GM12878 (cell line): ENCODE results near the gene UTP4. TPM values are rescaled to one million over a fixed set of nuclear protein-coding genes. Genes with fewer than 3 reads are reported as not detected.

Source experiments
- ATAC-seq: fragments of 200-7000 bp; cut with Tn5 transposase; 3 replicates; pipeline ENCODE4 v1.9.1; 2020; ENCODE audit warnings: mild to moderate bottlenecking, moderate library complexity
- BruUV-seq: library from RNA; stranded (reverse); fragments of 400-500 nt; replicated peaks from 2 replicates; lab custom pipeline; 2021; lab: Mats Ljungman, UMichigan
- CTCF ChIA-PET: fragments of 300-600 bp; sonication (Branson Sonifier 250); formaldehyde crosslinking; extraction: SDS; loops from one replicate; lab custom pipeline; 2021; ENCODE audit warnings: inconsistent platforms; lab: Yijun Ruan, JAX
- POLR2A ChIA-PET: fragments of 350-600 bp; formaldehyde crosslinking; extraction: SDS; loops from one replicate; lab custom pipeline; 2021; ENCODE audit warnings: inconsistent platforms; lab: Charles Lee
- RAD21 ChIA-PET: fragments of 300-600 bp; sonication (Branson Sonifier 250); formaldehyde crosslinking; loops from one replicate; lab custom pipeline; 2023; ENCODE audit warnings: antibody characterized with exemption; ENCODE audit not compliant: unreplicated experiment; lab: Charles Lee
- SMC1A ChIA-PET: fragments of 300-600 bp; sonication (Branson Sonifier 250); formaldehyde crosslinking; loops from one replicate; lab custom pipeline; 2023; ENCODE audit not compliant: unreplicated experiment, uncharacterized antibody; lab: Charles Lee
- DNase-seq: peaks from one replicate; pipeline ENCODE4 v3.0.0-alpha.2; 2011; ENCODE audit warnings: low read depth, low spot score
- FAIRE-seq: peaks from 3 replicates; lab custom pipeline; 2011; peaks lifted over from hg19 to GRCh38; lab: Jason Lieb, UNC
- H2AFZ ChIP-seq: 2 replicates; pipeline ENCODE4 v1.6.0; 2011; ENCODE audit warnings: low read depth, low read length, control low read depth; ENCODE audit not compliant: control insufficient read depth
- H3K27ac ChIP-seq: 2 replicates; pipeline ENCODE4 v1.5.1; 2011; ENCODE audit warnings: control low read depth; ENCODE audit not compliant: control insufficient read depth, insufficient read depth
- H3K27me3 ChIP-seq, 2 experiments: replicated peaks in 1 of 2; 2 replicates each; pipeline versions ENCODE4 v1.6.0 to v1.6.1; 2011; ENCODE audit warnings: low read length in 1 of 2; ENCODE audit not compliant: control insufficient read depth in 2 of 2, insufficient read depth in 2 of 2
- H3K36me3 ChIP-seq, 2 experiments: 2 replicates each; pipeline ENCODE4 v1.5.1; 2011; ENCODE audit warnings: low read length in 1 of 2; ENCODE audit not compliant: control insufficient read depth in 2 of 2, insufficient read depth in 2 of 2
- H3K4me1 ChIP-seq: 2 replicates; pipeline ENCODE4 v1.6.1; 2011; ENCODE audit warnings: mild to moderate bottlenecking, low read length, moderate library complexity, mixed read lengths; ENCODE audit not compliant: control insufficient read depth, insufficient read depth
- H3K4me2 ChIP-seq: 2 replicates; pipeline ENCODE4 v1.6.0; 2011; ENCODE audit warnings: control low read depth; ENCODE audit not compliant: control insufficient read depth, insufficient read depth
- H3K4me3 ChIP-seq: fragments of 200-600 bp; sonication (generic); 2 replicates; pipeline ENCODE4 v1.5.1; 2016
- H3K79me2 ChIP-seq: 2 replicates; pipeline ENCODE4 v1.6.0; 2011; ENCODE audit warnings: low read length; ENCODE audit not compliant: control insufficient read depth, insufficient read depth
- H3K9ac ChIP-seq: 2 replicates; pipeline ENCODE4 v1.8.0; 2011; ENCODE audit warnings: low read length, control low read depth, mixed read lengths; ENCODE audit not compliant: control insufficient read depth, insufficient read depth
- H3K9me3 ChIP-seq: replicated peaks from 3 replicates; pipeline ENCODE4 v1.5.1; 2011; ENCODE audit warnings: mild to moderate bottlenecking, low read length; ENCODE audit not compliant: control insufficient read depth, insufficient read depth
- H4K20me1 ChIP-seq: 2 replicates; pipeline ENCODE4 v1.6.0; 2011; ENCODE audit not compliant: control insufficient read depth, insufficient read depth
- ETV6 ChIP-seq, 2 experiments: fragments of 450-650 bp in 1 of 2; IDR thresholded peaks in 1 of 2; conservative IDR thresholded peaks in 1 of 2; 2 replicates each; pipeline ENCODE4 v1.6.1; 2014; ENCODE audit warnings: antibody characterized with exemption in 1 of 2, borderline replicate concordance in 1 of 2, low read depth in 1 of 2, mild to moderate bottlenecking in 1 of 2, moderate library complexity in 1 of 2
- FOS ChIP-seq: IDR thresholded peaks from 3 replicates; pipeline ENCODE4 v1.6.1; 2011; ENCODE audit warnings: borderline replicate concordance; ENCODE audit not compliant: insufficient read length; ENCODE audit errors: extremely low read depth
- POLR2A ChIP-seq: IDR thresholded peaks from 2 replicates; pipeline ENCODE4 v1.6.1; 2011; ENCODE audit warnings: low read depth, mild to moderate bottlenecking, low read length
- TCF7 ChIP-seq: IDR thresholded peaks from 2 replicates; pipeline ENCODE4 v1.6.1; 2014; ENCODE audit warnings: antibody characterized with exemption, borderline replicate concordance
- ZSCAN29 ChIP-seq: fragments of 450-650 bp; IDR thresholded peaks from 2 replicates; pipeline ENCODE4 v1.6.1; 2017; ENCODE audit warnings: mild to moderate bottlenecking, moderate library complexity
- WGBS: methylation state at CpG from one replicate; pipeline ENCODE4 v1.1.6; 2016; ENCODE audit warnings: low lambda C conversion rate; ENCODE audit not compliant: insufficient replicate concordance, insufficient coverage; ENCODE audit errors: missing lambda C conversion rate; 5-methylcytosine and 5-hydroxymethylcytosine counted together
- in situ Hi-C: fragments of 300-500 bp; cut with MboI; formaldehyde crosslinking; loops from 9 replicates; pipeline ENCODE4 v1.14.3; 2018; ENCODE audit warnings: mixed read lengths
- intact Hi-C: fragments of 100-400 bp; cut with micrococcal nuclease; formaldehyde crosslinking; loops from one replicate; pipeline ENCODE4 v1.14.2; 2022; ENCODE audit not compliant: unreplicated experiment
- polyA plus RNA-seq, 11 experiments: library from polyadenylated mRNA; depleted of rRNA in 4 of 11; unstranded in 6 of 11; stranded (reverse) in 5 of 11; fragments of >200 nt; fragmentation: Nextera tagmentation in 4 of 11; fragmentation: Illumina TruSeq in 1 of 11; extraction: Ambion mirVana in 4 of 11; extraction: Trizol in 1 of 11; gene quantifications; 1 replicate in 1 of 11; 2 replicates in 10 of 11; pipeline versions ENCODE4 v1.2.1 to v1.2.3, GENCODE V29; 2011 to 2016; ENCODE audit warnings: inconsistent platforms in 2 of 11, missing spikeins in 2 of 11, low read depth in 1 of 11
- total RNA-seq, 4 experiments: library from RNA; depleted of rRNA in 3 of 4; stranded (reverse); fragments of >200 nt in 3 of 4; fragmentation: Illumina TruSeq in 1 of 4; extraction: Trizol in 1 of 4; gene quantifications; 2 replicates each; pipeline versions ENCODE4 v1.2.1 to v1.2.3, GENCODE V29; 2013 to 2021
- TF ChIP-seq, protein P1 (sequence below): fragments of 450-650 bp; IDR thresholded peaks from 2 replicates; pipeline ENCODE4 v1.6.1; 2016; ENCODE audit warnings: mild to moderate bottlenecking, moderate library complexity, borderline replicate concordance
- TF ChIP-seq, protein P2 (sequence below): fragments of 450-650 bp; formaldehyde crosslinking; IDR thresholded peaks from 2 replicates; pipeline ENCODE4 v1.4.0; 2022; ENCODE audit warnings: mild to moderate bottlenecking, moderate library complexity
- TF ChIP-seq, protein P3 (sequence below): fragments of 450-650 bp; formaldehyde crosslinking; IDR thresholded peaks from 2 replicates; pipeline ENCODE4 v1.5.0; 2022; ENCODE audit warnings: mild to moderate bottlenecking, missing genetic modification characterization

The UTP4 gene
- total and polyA plus RNA-seq, 10 of the 15 experiments (the other 5 are each of a cell fraction or from before 2014, with no cell fraction given): 32.5 to 131 (median 84.0) TPM

DNA sequence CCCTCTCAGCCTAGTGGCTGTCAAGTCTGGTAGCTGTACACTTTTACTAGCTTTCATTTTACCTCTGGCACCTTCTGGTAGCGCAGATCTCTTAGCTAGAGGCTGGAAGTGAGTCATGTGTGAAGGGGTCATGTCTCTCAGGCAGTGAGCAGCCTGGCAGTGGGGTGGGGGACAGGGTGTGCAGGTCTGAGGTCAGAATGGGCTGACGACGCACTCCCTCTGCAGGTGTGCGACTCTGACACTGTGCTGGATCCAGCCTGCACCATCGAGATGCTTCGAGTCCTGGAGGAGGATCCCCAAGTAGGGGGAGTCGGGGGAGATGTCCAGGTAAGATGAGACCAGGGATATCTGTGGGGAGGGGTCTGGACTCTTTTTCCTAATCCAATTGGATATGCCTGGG lies 19.2 kb upstream of the UTP4 start:
- Histone ChIP-seq H3K4me3 (no peak overlapping the region), H4K20me1 (no peaks in the 10 kb centered on the region), H3K27ac (no peak overlapping the region), H3K9ac (no peak overlapping the region), H3K9me3 (no peaks in the 10 kb centered on the region), H3K4me2 (no peak overlapping the region), H3K4me1 (no peaks in the 10 kb centered on the region), H2AFZ (no peak overlapping the region), H3K36me3 (peaks cover 0 to 5% of the 10 kb centered on the region in 2 experiments), H3K27me3 (no peaks in the 10 kb centered on the region), H3K79me2 (no peaks in the 10 kb centered on the region)
- ATAC-seq: no peak
- intact Hi-C loops (no loop called here), in situ Hi-C loops (no loop called here)
- ChIA-PET POLR2A (no interaction called here), SMC1A (interaction anchor here (0.8 to 4.3 kb wide), 5 partner anchors 11 to 119 kb away, joined by 3 to 20 read pairs (median 3); no protein-coding TSS in a partner anchor), CTCF (interaction anchor here (0.7 to 4.0 kb wide), 21 partner anchors 8 to 592 kb away, joined by 3 to 38 read pairs (median 4); no protein-coding TSS in a partner anchor), RAD21 (interaction anchor here (1.0 to 1.4 kb wide), 3 partner anchors 10 to 173 kb away, joined by 3 to 4 read pairs (median 4); no protein-coding TSS in a partner anchor)
- no TSS peak for BruUV-seq
- no peak for DNase-seq
- WGBS: 97% methylated on average over 7 of the region's 7 CpGs
- FAIRE-seq: no peak
- TF ChIP-seq FOS: no peak
- no peak for TF ChIP-seq POLR2A
- TF ChIP-seq ETV6 (conservative IDR thresholded peaks at IDR 0.05 in 1 of 2, IDR thresholded peaks at IDR 0.05 in 1 of 2; ENCODE audit: borderline replicate concordance in 1 of 2, low read depth in 1 of 2): no peak
- no peak for TF ChIP-seq TCF7
- no peak for TF ChIP-seq ZSCAN29
- TF ChIP-seq, protein P1, sequence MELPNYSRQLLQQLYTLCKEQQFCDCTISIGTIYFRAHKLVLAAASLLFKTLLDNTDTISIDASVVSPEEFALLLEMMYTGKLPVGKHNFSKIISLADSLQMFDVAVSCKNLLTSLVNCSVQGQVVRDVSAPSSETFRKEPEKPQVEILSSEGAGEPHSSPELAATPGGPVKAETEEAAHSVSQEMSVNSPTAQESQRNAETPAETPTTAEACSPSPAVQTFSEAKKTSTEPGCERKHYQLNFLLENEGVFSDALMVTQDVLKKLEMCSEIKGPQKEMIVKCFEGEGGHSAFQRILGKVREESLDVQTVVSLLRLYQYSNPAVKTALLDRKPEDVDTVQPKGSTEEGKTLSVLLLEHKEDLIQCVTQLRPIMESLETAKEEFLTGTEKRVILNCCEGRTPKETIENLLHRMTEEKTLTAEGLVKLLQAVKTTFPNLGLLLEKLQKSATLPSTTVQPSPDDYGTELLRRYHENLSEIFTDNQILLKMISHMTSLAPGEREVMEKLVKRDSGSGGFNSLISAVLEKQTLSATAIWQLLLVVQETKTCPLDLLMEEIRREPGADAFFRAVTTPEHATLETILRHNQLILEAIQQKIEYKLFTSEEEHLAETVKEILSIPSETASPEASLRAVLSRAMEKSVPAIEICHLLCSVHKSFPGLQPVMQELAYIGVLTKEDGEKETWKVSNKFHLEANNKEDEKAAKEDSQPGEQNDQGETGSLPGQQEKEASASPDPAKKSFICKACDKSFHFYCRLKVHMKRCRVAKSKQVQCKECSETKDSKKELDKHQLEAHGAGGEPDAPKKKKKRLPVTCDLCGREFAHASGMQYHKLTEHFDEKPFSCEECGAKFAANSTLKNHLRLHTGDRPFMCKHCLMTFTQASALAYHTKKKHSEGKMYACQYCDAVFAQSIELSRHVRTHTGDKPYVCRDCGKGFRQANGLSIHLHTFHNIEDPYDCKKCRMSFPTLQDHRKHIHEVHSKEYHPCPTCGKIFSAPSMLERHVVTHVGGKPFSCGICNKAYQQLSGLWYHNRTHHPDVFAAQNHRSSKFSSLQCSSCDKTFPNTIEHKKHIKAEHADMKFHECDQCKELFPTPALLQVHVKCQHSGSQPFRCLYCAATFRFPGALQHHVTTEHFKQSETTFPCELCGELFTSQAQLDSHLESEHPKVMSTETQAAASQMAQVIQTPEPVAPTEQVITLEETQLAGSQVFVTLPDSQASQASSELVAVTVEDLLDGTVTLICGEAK: no peak
- TF ChIP-seq, protein P2, sequence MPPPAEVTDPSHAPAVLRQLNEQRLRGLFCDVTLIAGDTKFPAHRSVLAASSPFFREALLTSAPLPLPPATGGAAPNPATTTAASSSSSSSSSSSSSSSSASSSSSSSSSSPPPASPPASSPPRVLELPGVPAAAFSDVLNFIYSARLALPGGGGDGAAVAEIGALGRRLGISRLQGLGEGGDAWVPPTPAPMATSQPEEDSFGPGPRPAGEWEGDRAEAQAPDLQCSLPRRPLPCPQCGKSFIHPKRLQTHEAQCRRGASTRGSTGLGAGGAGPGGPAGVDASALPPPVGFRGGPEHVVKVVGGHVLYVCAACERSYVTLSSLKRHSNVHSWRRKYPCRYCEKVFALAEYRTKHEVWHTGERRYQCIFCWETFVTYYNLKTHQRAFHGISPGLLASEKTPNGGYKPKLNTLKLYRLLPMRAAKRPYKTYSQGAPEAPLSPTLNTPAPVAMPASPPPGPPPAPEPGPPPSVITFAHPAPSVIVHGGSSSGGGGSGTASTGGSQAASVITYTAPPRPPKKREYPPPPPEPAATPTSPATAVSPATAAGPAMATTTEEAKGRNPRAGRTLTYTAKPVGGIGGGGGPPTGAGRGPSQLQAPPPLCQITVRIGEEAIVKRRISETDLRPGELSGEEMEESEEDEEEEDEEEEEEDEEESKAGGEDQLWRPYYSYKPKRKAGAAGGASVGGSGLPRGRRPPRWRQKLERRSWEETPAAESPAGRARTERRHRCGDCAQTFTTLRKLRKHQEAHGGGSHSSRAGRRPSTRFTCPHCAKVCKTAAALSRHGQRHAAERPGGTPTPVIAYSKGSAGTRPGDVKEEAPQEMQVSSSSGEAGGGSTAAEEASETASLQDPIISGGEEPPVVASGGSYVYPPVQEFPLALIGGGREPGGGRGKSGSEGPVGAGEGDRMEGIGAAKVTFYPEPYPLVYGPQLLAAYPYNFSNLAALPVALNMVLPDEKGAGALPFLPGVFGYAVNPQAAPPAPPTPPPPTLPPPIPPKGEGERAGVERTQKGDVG (CRISPR knock-in tag): no peak
- TF ChIP-seq, protein P3, sequence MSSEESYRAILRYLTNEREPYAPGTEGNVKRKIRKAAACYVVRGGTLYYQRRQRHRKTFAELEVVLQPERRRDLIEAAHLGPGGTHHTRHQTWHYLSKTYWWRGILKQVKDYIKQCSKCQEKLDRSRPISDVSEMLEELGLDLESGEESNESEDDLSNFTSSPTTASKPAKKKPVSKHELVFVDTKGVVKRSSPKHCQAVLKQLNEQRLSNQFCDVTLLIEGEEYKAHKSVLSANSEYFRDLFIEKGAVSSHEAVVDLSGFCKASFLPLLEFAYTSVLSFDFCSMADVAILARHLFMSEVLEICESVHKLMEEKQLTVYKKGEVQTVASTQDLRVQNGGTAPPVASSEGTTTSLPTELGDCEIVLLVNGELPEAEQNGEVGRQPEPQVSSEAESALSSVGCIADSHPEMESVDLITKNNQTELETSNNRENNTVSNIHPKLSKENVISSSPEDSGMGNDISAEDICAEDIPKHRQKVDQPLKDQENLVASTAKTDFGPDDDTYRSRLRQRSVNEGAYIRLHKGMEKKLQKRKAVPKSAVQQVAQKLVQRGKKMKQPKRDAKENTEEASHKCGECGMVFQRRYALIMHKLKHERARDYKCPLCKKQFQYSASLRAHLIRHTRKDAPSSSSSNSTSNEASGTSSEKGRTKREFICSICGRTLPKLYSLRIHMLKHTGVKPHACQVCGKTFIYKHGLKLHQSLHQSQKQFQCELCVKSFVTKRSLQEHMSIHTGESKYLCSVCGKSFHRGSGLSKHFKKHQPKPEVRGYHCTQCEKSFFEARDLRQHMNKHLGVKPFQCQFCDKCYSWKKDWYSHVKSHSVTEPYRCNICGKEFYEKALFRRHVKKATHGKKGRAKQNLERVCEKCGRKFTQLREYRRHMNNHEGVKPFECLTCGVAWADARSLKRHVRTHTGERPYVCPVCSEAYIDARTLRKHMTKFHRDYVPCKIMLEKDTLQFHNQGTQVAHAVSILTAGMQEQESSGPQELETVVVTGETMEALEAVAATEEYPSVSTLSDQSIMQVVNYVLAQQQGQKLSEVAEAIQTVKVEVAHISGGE: no peak
